Uterus (tissue), 4 donors: ENCODE measurements around the gene LRRN2. TPM values are rescaled to one million over a fixed set of nuclear protein-coding genes. Genes with fewer than 3 reads are reported as not detected.

Experiments used
- DNase-seq, 2 donors: peaks; one replicate each; pipeline ENCODE4 v3.0.0-alpha.2; 2019 to 2020
- H3K27ac ChIP-seq, 2 donors: fragments of 200-600 bp; sonication (generic); 1 replicate in 1 of 2; 2 replicates in 1 of 2; pipeline ENCODE4 v1.5.1; 2016 to 2018
- H3K27me3 ChIP-seq, 2 donors: fragments of 200-600 bp; sonication (generic); one replicate each; pipeline ENCODE4 v1.5.1; 2018 to 2019; ENCODE audit warnings: control low read depth in 1 of 2
- H3K36me3 ChIP-seq, 2 donors: fragments of 200-600 bp; sonication (generic); one replicate each; pipeline ENCODE4 v1.5.1; 2019; ENCODE audit warnings: control low read depth in 1 of 2
- H3K4me1 ChIP-seq, 2 donors: fragments of 200-600 bp; sonication (generic); one replicate each; pipeline ENCODE4 v1.5.1; 2018 to 2019; ENCODE audit warnings: control low read depth in 1 of 2
- H3K4me3 ChIP-seq, 2 donors: fragments of 200-600 bp; sonication (generic); 1 replicate in 1 of 2; 2 replicates in 1 of 2; pipeline ENCODE4 v1.5.1; 2018 to 2019; ENCODE audit warnings: mild to moderate bottlenecking in 1 of 2
- H3K9me3 ChIP-seq, 2 donors: fragments of 200-600 bp; sonication (generic); one replicate each; pipeline ENCODE4 v1.5.1; 2019; ENCODE audit warnings: control low read depth in 1 of 2
- POLR2A ChIP-seq, 2 donors: fragments of 450-650 bp; IDR thresholded peaks; one replicate each; pipeline ENCODE4 v1.6.1; 2016; ENCODE audit warnings: antibody characterized with exemption in 2 of 2, mild to moderate bottlenecking in 1 of 2, moderate library complexity in 1 of 2
- intact Hi-C: fragments of 100-400 bp; cut with DNase I; formaldehyde crosslinking; loops from one replicate; pipeline ENCODE4 v1.15.1; 2023; ENCODE audit warnings: low total_unique reads
- total RNA-seq, 4 donors: library from RNA; depleted of rRNA in 3 of 4; stranded (reverse); fragments of >200 nt in 3 of 4; gene quantifications; one replicate each; pipeline versions ENCODE4 v1.1.0 to v1.2.4, GENCODE V29; 2014 to 2023
- TF ChIP-seq, protein P1 (sequence below), 4 experiments: fragments of 200-600 bp in 2 of 4; fragments of 450-650 bp in 2 of 4; sonication (generic) in 2 of 4; IDR thresholded peaks; one replicate each; pipeline ENCODE4 v1.5.1; 2016 to 2019; ENCODE audit warnings: antibody characterized with exemption in 4 of 4, mild to moderate bottlenecking in 2 of 4, moderate library complexity in 1 of 4
- donor health status: DM: yes; HTN: yes; CAD: no.

Gene LRRN2
- total RNA-seq, 4 donors from 2014 or later = 1.3 to 5.5 (median 3.9) TPM

DNA sequence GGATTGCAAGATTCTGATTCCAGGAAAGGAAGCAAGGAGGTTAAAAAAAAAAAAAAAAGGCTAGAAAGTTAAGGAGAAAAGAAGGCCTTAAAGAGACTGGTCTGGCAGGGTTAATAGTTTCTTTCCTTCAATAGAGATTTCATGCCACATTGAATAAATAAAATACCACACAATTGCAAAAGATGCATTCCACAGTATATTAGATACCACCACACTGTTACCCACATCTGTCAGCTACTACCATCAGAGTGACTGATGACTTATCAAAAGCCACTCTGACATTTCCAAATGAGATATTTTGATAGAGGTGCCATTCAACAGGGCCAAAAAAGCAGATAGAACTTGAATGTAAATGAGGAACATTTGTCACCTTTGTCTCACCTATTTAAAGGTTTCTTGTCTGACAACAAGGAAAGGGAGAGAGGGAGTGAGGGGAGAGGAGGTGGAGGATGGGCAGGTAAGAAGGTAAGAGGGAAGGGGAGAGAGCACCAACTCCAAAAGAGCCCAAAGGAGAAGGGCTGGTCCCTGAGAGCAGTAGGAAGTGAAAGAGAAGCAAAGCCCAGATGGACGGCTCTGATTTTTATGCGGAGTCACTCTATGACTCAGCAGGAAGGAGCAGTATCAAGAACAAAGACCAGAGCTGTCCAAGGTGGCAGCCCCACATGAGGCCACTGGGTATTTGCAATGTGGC lies 38.3 kb downstream of the LRRN2 start:
- Histone ChIP-seq H3K27ac (no peak overlapping the region), H3K27me3 (no peaks in the 10 kb centered on the region), H3K4me3 (no peak overlapping the region), H3K36me3 (no peaks in the 10 kb centered on the region), H3K9me3 (no peaks in the 10 kb centered on the region), H3K4me1 (no peaks in the 10 kb centered on the region)
- intact Hi-C loops = no loop called here
- TF ChIP-seq, protein P1, sequence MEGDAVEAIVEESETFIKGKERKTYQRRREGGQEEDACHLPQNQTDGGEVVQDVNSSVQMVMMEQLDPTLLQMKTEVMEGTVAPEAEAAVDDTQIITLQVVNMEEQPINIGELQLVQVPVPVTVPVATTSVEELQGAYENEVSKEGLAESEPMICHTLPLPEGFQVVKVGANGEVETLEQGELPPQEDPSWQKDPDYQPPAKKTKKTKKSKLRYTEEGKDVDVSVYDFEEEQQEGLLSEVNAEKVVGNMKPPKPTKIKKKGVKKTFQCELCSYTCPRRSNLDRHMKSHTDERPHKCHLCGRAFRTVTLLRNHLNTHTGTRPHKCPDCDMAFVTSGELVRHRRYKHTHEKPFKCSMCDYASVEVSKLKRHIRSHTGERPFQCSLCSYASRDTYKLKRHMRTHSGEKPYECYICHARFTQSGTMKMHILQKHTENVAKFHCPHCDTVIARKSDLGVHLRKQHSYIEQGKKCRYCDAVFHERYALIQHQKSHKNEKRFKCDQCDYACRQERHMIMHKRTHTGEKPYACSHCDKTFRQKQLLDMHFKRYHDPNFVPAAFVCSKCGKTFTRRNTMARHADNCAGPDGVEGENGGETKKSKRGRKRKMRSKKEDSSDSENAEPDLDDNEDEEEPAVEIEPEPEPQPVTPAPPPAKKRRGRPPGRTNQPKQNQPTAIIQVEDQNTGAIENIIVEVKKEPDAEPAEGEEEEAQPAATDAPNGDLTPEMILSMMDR (IDR thresholded peaks at IDR 0.05) = no peak
- TF ChIP-seq POLR2A (IDR thresholded peaks at IDR 0.05) = no peak
- DNase-seq = no peak

DNA sequence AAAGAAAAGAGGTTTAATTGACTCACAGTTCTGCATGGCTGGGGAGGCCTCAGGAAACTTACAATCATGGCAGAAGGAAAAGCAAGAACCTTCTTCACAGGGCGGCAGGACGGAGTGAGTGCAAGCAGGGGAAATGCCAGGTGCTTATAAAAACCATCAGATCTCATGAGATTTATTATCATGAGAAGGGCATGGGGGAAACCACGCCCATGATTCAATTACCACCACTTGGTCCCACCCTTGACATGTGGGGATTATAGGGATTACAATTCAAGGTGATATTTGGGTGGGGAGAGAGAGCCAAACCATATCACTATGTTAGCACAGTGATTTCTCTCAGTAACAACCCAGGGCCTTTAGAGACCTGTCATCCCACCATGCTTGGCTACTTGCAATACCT lies 39.9 kb downstream of the LRRN2 start:
- Histone ChIP-seq H3K9me3 (no peaks in the 10 kb centered on the region), H3K27me3 (no peaks in the 10 kb centered on the region), H3K4me1 (no peaks in the 10 kb centered on the region), H3K4me3 (no peak overlapping the region), H3K36me3 (no peaks in the 10 kb centered on the region), H3K27ac (no peak overlapping the region)
- TF ChIP-seq POLR2A (IDR thresholded peaks at IDR 0.05) = no peak
- TF ChIP-seq, protein P1 (IDR thresholded peaks at IDR 0.05) = no peak
- intact Hi-C loops = no loop called here
- no peak for DNase-seq

DNA sequence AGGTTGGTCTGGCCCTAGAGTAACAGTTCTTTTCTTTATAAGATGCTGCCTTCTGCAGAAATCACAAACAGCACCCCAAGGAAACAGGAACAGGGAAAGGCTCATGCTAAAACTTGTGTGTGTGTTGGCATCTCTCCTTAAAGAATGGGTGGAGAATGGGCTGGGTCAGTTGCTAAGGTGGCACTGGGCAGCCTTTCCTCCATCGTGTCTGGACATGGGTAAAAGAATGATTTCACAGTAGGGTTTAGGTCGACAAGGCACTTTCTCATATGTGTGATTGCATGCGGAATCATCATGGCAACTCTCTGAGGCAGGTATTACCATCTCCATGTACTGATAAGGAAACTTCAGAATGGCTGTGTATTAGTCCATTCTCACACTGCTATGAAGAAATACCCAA lies 40.3 kb downstream of the LRRN2 start:
- Histone ChIP-seq H3K4me3 (no peak overlapping the region), H3K36me3 (no peaks in the 10 kb centered on the region), H3K9me3 (no peaks in the 10 kb centered on the region), H3K27ac (no peak overlapping the region), H3K4me1 (no peaks in the 10 kb centered on the region), H3K27me3 (no peaks in the 10 kb centered on the region)
- no peak for DNase-seq
- TF ChIP-seq, protein P1 (IDR thresholded peaks at IDR 0.05) = no peak
- no peak for TF ChIP-seq POLR2A (IDR thresholded peaks at IDR 0.05)
- intact Hi-C loops = no loop called here

DNA sequence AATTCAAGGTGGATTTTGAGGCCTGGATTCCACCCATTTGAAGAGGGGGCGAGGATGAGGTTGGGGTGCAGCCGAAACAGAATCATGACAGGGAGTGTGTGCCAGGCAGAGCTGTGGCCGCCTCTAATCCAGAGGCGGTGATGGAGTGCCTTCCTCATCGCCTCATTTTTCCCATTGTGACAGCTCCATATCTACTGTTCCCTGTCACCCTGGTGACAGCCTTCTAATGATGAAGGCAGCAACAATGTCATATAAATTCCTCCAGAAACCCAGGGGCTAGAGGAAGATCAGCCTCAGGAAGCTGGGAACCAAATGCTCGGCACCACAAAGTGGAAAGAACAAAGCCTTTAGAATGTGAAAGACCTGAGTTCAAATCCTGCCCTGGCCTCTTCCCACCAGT lies 42.0 kb downstream of the LRRN2 start:
- H3K27ac ChIP-seq = no peak overlapping the region
- DNase-seq = no peak
- intact Hi-C loops = no loop called here
- H3K4me3 ChIP-seq = no peak overlapping the region
- H3K27me3 ChIP-seq = no peaks in the 10 kb centered on the region
- no peaks in the 10 kb centered on the region for H3K36me3 ChIP-seq
- no peaks in the 10 kb centered on the region for H3K9me3 ChIP-seq
- no peak for TF ChIP-seq POLR2A (IDR thresholded peaks at IDR 0.05)
- TF ChIP-seq, protein P1 (IDR thresholded peaks at IDR 0.05) = no peak
- H3K4me1 ChIP-seq = no peaks in the 10 kb centered on the region

DNA sequence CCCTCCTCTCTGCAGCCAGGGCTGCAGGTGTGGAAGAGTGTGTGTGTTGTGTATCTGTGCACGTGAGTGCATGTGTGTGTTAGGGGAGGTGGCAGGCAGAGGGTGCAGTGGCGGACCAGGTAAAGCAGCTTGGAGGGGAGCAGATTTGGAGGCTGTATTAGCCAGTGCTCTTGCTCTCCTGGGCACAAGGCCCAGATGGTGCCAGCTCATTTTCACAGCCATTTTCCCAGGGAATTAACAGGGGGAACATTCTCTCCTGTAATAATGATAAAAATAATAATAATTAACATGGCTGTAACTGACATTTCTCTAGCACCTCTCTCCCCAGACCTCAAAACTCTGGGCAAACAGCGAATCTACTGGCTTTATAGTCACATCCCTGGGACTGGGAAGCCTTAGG lies 43.6 kb downstream of the LRRN2 start:
- TF ChIP-seq, protein P1 (IDR thresholded peaks at IDR 0.05) = no peak
- no peak for TF ChIP-seq POLR2A (IDR thresholded peaks at IDR 0.05)
- no peak overlapping the region for H3K27ac ChIP-seq
- no peak overlapping the region for H3K4me3 ChIP-seq
- H3K4me1 ChIP-seq = no peaks in the 10 kb centered on the region
- H3K27me3 ChIP-seq = no peaks in the 10 kb centered on the region
- no peaks in the 10 kb centered on the region for H3K36me3 ChIP-seq
- H3K9me3 ChIP-seq = no peaks in the 10 kb centered on the region
- intact Hi-C loops = no loop called here
- no peak for DNase-seq
